HCT116 (cell line): Measurements from ENCODE around the gene SEMA3C. TPM values are rescaled to one million over a fixed set of nuclear protein-coding genes. Genes with fewer than 3 reads are reported as not detected.
A peak's percentile ranks its signal among the peaks of the same experiment; 100 is the strongest.

Experiments used
- EGR1 ChIP-seq: IDR thresholded peaks from 2 replicates; pipeline ENCODE4 v1.6.1; 2012; ENCODE audit warnings: low read depth
- EZH2 ChIP-seq: fragments of 200-600 bp; sonication (generic); IDR thresholded peaks from 2 replicates; pipeline ENCODE4 v1.6.1; 2017; ENCODE audit warnings: antibody characterized with exemption, mixed run types
- FOSL1 ChIP-seq: IDR thresholded peaks from 2 replicates; pipeline ENCODE4 v1.6.1; 2012; ENCODE audit warnings: low read depth
- POLR2A ChIP-seq: IDR thresholded peaks from 2 replicates; pipeline ENCODE4 v1.7.0; 2011; ENCODE audit warnings: borderline replicate concordance; ENCODE audit not compliant: insufficient read depth, insufficient read length; ENCODE audit errors: extremely low read depth
- POLR2AphosphoS5 ChIP-seq: IDR thresholded peaks from 2 replicates; pipeline ENCODE4 v1.6.1; 2011; ENCODE audit warnings: mild to moderate bottlenecking, low read depth, low read length, moderate library complexity
- SRF ChIP-seq: IDR thresholded peaks from 2 replicates; pipeline ENCODE4 v1.6.1; 2012; ENCODE audit warnings: low read depth
- ZFX ChIP-seq: fragments of 450-650 bp; IDR thresholded peaks from 2 replicates; pipeline ENCODE4 v1.6.1; 2017
- ZNF274 ChIP-seq: fragments of 200-500 bp; sonication (Bioruptor generic); IDR thresholded peaks from 2 replicates; pipeline ENCODE4 v1.6.1; 2014; ENCODE audit warnings: mild to moderate bottlenecking, low read depth, low read length, inconsistent platforms
- total RNA-seq: library from RNA; stranded (reverse); gene quantifications from one replicate; pipeline ENCODE4 v1.2.1, GENCODE V29; 2021; ENCODE audit not compliant: unreplicated experiment
- TF ChIP-seq, protein P1 (sequence below): IDR thresholded peaks from 2 replicates; pipeline ENCODE4 v1.6.1; 2011; ENCODE audit warnings: mild to moderate bottlenecking, low read length, moderate library complexity; ENCODE audit not compliant: insufficient replicate concordance; ENCODE audit errors: extremely low read depth
- TF ChIP-seq, protein P2 (sequence below): IDR thresholded peaks from 2 replicates; pipeline ENCODE4 v1.6.1; 2012
- TF ChIP-seq, protein P3 (sequence below): IDR thresholded peaks from 2 replicates; pipeline ENCODE4 v1.6.1; 2012; ENCODE audit warnings: low read depth
- TF ChIP-seq, protein P4 (sequence below): IDR thresholded peaks from 2 replicates; pipeline ENCODE4 v1.6.1; 2012

SEMA3C gene
- total RNA-seq, 1 experiment from 2014 or later = 25.3 TPM

DNA sequence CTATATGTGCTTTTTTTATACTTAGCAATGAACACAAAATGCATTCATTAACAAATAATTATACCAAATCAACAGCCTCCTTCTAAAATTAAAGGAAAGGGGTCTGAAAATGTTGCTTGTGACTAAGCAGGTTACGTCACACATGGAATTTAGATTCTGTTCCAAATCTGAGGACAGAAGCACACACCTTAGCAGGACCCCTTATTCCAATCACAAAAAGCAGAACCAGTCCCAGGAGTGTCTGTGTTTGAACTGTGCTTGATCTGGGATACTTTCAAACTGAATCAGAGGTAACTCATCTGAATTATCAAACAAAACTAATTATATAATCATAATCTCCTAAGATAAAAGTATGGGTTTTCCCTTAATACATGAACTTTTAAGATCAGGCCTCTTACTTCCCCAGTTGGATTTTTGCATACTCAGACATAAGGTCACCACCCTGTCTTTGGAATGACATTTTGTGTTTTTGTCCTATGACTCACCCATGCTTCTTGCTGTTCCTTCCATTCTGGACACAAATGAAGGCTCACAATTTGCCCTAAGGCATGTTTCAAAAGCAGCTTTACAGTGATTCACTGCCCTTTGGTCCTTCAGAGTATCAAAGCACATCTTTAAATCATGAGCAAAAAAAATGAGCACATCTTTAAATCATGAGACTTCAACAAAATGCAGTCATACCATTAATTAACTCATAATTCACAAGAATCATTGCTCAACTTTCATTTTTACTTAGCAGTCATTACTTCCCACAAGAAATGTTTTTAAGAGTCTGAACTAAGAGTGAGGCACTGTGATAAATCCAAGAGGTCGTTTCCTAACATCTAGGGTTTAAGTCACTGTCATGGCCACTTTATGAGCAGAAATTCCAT is 35.5 kb downstream of the SEMA3C start (continued):
- TF ChIP-seq ZNF274 (no peak), EGR1 (no peak), EZH2 (no peak), FOSL1 (peak; percentile 92), POLR2A (no peak), POLR2AphosphoS5 (peak; percentile 42), SRF (peak; percentile 81), ZFX (no peak)
- TF ChIP-seq, protein P1, sequence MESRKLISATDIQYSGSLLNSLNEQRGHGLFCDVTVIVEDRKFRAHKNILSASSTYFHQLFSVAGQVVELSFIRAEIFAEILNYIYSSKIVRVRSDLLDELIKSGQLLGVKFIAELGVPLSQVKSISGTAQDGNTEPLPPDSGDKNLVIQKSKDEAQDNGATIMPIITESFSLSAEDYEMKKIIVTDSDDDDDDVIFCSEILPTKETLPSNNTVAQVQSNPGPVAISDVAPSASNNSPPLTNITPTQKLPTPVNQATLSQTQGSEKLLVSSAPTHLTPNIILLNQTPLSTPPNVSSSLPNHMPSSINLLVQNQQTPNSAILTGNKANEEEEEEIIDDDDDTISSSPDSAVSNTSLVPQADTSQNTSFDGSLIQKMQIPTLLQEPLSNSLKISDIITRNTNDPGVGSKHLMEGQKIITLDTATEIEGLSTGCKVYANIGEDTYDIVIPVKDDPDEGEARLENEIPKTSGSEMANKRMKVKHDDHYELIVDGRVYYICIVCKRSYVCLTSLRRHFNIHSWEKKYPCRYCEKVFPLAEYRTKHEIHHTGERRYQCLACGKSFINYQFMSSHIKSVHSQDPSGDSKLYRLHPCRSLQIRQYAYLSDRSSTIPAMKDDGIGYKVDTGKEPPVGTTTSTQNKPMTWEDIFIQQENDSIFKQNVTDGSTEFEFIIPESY = no peak
- TF ChIP-seq, protein P2, sequence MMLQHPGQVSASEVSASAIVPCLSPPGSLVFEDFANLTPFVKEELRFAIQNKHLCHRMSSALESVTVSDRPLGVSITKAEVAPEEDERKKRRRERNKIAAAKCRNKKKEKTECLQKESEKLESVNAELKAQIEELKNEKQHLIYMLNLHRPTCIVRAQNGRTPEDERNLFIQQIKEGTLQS = peak; percentile 41
- TF ChIP-seq, protein P3, sequence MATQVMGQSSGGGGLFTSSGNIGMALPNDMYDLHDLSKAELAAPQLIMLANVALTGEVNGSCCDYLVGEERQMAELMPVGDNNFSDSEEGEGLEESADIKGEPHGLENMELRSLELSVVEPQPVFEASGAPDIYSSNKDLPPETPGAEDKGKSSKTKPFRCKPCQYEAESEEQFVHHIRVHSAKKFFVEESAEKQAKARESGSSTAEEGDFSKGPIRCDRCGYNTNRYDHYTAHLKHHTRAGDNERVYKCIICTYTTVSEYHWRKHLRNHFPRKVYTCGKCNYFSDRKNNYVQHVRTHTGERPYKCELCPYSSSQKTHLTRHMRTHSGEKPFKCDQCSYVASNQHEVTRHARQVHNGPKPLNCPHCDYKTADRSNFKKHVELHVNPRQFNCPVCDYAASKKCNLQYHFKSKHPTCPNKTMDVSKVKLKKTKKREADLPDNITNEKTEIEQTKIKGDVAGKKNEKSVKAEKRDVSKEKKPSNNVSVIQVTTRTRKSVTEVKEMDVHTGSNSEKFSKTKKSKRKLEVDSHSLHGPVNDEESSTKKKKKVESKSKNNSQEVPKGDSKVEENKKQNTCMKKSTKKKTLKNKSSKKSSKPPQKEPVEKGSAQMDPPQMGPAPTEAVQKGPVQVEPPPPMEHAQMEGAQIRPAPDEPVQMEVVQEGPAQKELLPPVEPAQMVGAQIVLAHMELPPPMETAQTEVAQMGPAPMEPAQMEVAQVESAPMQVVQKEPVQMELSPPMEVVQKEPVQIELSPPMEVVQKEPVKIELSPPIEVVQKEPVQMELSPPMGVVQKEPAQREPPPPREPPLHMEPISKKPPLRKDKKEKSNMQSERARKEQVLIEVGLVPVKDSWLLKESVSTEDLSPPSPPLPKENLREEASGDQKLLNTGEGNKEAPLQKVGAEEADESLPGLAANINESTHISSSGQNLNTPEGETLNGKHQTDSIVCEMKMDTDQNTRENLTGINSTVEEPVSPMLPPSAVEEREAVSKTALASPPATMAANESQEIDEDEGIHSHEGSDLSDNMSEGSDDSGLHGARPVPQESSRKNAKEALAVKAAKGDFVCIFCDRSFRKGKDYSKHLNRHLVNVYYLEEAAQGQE = no peak
- TF ChIP-seq, protein P4, sequence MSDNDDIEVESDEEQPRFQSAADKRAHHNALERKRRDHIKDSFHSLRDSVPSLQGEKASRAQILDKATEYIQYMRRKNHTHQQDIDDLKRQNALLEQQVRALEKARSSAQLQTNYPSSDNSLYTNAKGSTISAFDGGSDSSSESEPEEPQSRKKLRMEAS = peak; percentile 47
